C1 segment of cervical spinal cord (tissue), 14 donors: ENCODE results near the gene KCND1.
"Not testable (repeated sequence)": the region's sequence is repeated elsewhere in the genome, so short reads cannot be mapped to it uniquely, and the experiment has no call there.

Experiments used
- DNase-seq, 14 donors: peaks; one replicate each; lab custom pipeline; 2025; lab: John Stamatoyannopoulos, UW

Gene KCND1

GRCh38 chrX:48971249-48972219 is at the start of gene KCND1:
Gene KCND1, minus strand, starts transcription at chrX:48971844. Its CDS starts 1,573 bp downstream, at chrX:48970271.
- peak in 5 of 14 donors; percentile 2 to 58 (median 9) for DNase-seq

GRCh38 chrX:49019599-49020249 is 48.1 kb upstream of the KCND1 start:
- no peak for DNase-seq

- no peak for DNase-seq
These were observed 47.4 kb upstream of the KCND1 start for GRCh38 chrX:49019050-49019449.

GRCh38 chrX:49003696-49004095 is 32.1 kb upstream of the KCND1 start:
- no peak for DNase-seq

- peak; percentile 3 to 88 (median 64) for DNase-seq
These were observed 30.7 kb upstream of the KCND1 start, which contains the start of gene GRIPAP1 for GRCh38 chrX:49002091-49002935. Gene GRIPAP1, minus strand, starts transcription at chrX:49002264. Its CDS starts 35 bp downstream, at chrX:49002229.

- peak in 5 of 14 donors; percentile 5 to 45 (median 32) for DNase-seq
These were observed 30.0 kb upstream of the KCND1 start for GRCh38 chrX:49001521-49002090.

- no peak for DNase-seq
These were observed 29.0 kb upstream of the KCND1 start for GRCh38 chrX:49000636-49001035.

GRCh38 chrX:48999030-48999429 is 27.4 kb upstream of the KCND1 start:
- no peak for DNase-seq

- DNase-seq = no peak
These were observed 26.7 kb upstream of the KCND1 start for GRCh38 chrX:48998391-48998790.

- DNase-seq = no peak
These were observed 26.2 kb upstream of the KCND1 start for GRCh38 chrX:48997865-48998264.

GRCh38 chrX:48997455-48997854 is 25.8 kb upstream of the KCND1 start:
- DNase-seq = no peak

- DNase-seq = no peak
These were observed 25.3 kb upstream of the KCND1 start for GRCh38 chrX:48996969-48997368.

- no peak for DNase-seq
These were observed 20.7 kb upstream of the KCND1 start for GRCh38 chrX:48992341-48992740.

GRCh38 chrX:48989483-48989882 is 17.8 kb upstream of the KCND1 start:
- DNase-seq = no peak

- no peak for DNase-seq
These were observed 12.3 kb upstream of the KCND1 start for GRCh38 chrX:48983896-48984295.

- no peak for DNase-seq
These were observed 11.4 kb upstream of the KCND1 start for GRCh38 chrX:48983081-48983480.

- no peak for DNase-seq
These were observed 9.5 kb upstream of the KCND1 start for GRCh38 chrX:48981178-48981577.

- not testable (repeated sequence) for DNase-seq
These were observed 8.7 kb upstream of the KCND1 start for GRCh38 chrX:48980341-48980740.

- DNase-seq = no peak
These were observed 6.6 kb upstream of the KCND1 start for GRCh38 chrX:48978226-48978625.

GRCh38 chrX:48976086-48976485 is 4.4 kb upstream of the KCND1 start:
- no peak for DNase-seq

- no peak for DNase-seq
These were observed 3.9 kb upstream of the KCND1 start for GRCh38 chrX:48975541-48975940.
